SU-DHL-6 (cell line): ENCODE data around the gene SYNJ1.

Source experiments
- H2AFZ ChIP-seq: fragments of 200-600 bp; sonication (generic); 2 replicates; pipeline ENCODE4 v1.6.1; 2014; ENCODE audit warnings: low read depth, mild to moderate bottlenecking, moderate library complexity, mixed read lengths, antibody characterized with exemption, low read length; ENCODE audit not compliant: severe bottlenecking
- H3F3A ChIP-seq: fragments of 200-600 bp; shearing (Covaris generic); 2 replicates; pipeline ENCODE4 v1.6.0; 2016; ENCODE audit warnings: antibody characterized with exemption, mild to moderate bottlenecking; ENCODE audit not compliant: insufficient read depth
- H3K27ac ChIP-seq: fragments of 200-600 bp; sonication (generic); 2 replicates; pipeline ENCODE4 v1.5.1; 2016; ENCODE audit warnings: low read depth, mild to moderate bottlenecking, low read length, moderate library complexity, mixed read lengths
- H3K27me3 ChIP-seq: fragments of 200-600 bp; sonication (generic), shearing (Covaris generic); 2 replicates; pipeline ENCODE4 v1.6.0; 2014; ENCODE audit warnings: mild to moderate bottlenecking, low read length
- H3K36me3 ChIP-seq: fragments of 200-600 bp; sonication (generic); 2 replicates; pipeline ENCODE4 v1.6.1; 2014; ENCODE audit warnings: mild to moderate bottlenecking, low read length, mixed read lengths
- H3K4me2 ChIP-seq: fragments of 300-600, 200-600 bp; shearing (Covaris generic), sonication (generic); 2 replicates; pipeline ENCODE4 v1.6.0; 2014; ENCODE audit warnings: low read length, low read depth, mild to moderate bottlenecking; ENCODE audit not compliant: poor library complexity, severe bottlenecking
- H3K4me3 ChIP-seq: fragments of 200-600 bp; sonication (generic); 2 replicates; pipeline ENCODE4 v1.5.1; 2014; ENCODE audit warnings: antibody characterized with exemption, low read length, mild to moderate bottlenecking, mixed read lengths; ENCODE audit not compliant: insufficient read depth, poor library complexity, severe bottlenecking
- H3K79me2 ChIP-seq: fragments of 200-600 bp; sonication (generic); 2 replicates; pipeline ENCODE4 v1.6.1; 2014; ENCODE audit warnings: mild to moderate bottlenecking, low read length, moderate library complexity; ENCODE audit not compliant: insufficient read depth
- H3K9ac ChIP-seq: fragments of 200-600 bp; sonication (generic); 2 replicates; pipeline ENCODE4 v1.7.0; 2014; ENCODE audit warnings: mild to moderate bottlenecking, low read length
- H3K9me2 ChIP-seq: fragments of 200-600 bp; sonication (generic); replicated peaks from 2 replicates; pipeline ENCODE4 v1.6.1; 2014; ENCODE audit warnings: low read length; ENCODE audit not compliant: insufficient read depth
- H3K9me3 ChIP-seq: fragments of 200-600 bp; sonication (generic); 2 replicates; pipeline ENCODE4 v1.6.1; 2014; ENCODE audit warnings: low read length, mixed read lengths; ENCODE audit not compliant: insufficient read depth
- H4K20me1 ChIP-seq: fragments of 200-600 bp; sonication (generic); 2 replicates; pipeline ENCODE4 v1.6.1; 2014; ENCODE audit warnings: low read depth, mild to moderate bottlenecking, antibody characterized with exemption, low read length, moderate library complexity, mixed read lengths
- EZH2phosphoT487 ChIP-seq: fragments of 200-600 bp; sonication (generic), shearing (Covaris generic); conservative IDR thresholded peaks from 2 replicates; pipeline ENCODE4 v1.6.1; 2018; ENCODE audit warnings: mild to moderate bottlenecking, antibody characterized with exemption, low read length, moderate library complexity, mixed read lengths
- TF ChIP-seq, protein P1 (sequence below): fragments of 200-600 bp; sonication (generic); IDR thresholded peaks from one replicate; pipeline ENCODE4 v1.5.1; 2017; ENCODE audit warnings: antibody characterized with exemption, mild to moderate bottlenecking, low read length, moderate library complexity; ENCODE audit not compliant: insufficient read depth, poor library complexity, severe bottlenecking

Gene SYNJ1

DNA sequence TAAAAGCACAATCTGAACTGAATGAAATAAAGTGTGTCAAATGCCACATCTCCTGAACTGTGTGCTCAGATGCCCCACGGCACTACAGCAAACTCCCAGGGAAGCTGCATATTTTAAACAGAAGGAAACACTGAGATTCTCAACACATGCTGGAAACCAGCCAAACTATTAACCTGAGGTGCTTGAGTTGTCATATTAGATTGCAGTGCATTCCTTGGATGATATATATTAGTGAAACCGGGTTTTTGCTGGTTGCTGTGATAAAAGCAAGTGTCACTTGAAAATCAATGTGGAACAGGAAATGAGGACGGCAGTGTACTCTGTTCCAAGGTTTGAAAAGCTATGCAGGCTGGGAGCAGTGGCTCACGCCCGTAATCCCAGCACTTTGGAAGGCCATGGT lies 8.7 kb downstream of the SYNJ1 start:
- Histone ChIP-seq H3K9ac (no peak overlapping the region), H3K36me3 (no peaks in the 10 kb centered on the region), H3F3A (no peaks in the 10 kb centered on the region), H3K27ac (no peak overlapping the region), H3K27me3 (no peaks in the 10 kb centered on the region), H3K4me2 (no peak overlapping the region), H3K4me3 (no peak overlapping the region), H3K79me2 (no peaks in the 10 kb centered on the region), H3K9me3 (no peaks in the 10 kb centered on the region), H3K9me2 (no peaks in the 10 kb centered on the region), H2AFZ (no peak overlapping the region), H4K20me1 (peaks cover 9% of the 10 kb centered on the region; the same call in 1 of the 2 replicates)
- TF ChIP-seq, protein P1, sequence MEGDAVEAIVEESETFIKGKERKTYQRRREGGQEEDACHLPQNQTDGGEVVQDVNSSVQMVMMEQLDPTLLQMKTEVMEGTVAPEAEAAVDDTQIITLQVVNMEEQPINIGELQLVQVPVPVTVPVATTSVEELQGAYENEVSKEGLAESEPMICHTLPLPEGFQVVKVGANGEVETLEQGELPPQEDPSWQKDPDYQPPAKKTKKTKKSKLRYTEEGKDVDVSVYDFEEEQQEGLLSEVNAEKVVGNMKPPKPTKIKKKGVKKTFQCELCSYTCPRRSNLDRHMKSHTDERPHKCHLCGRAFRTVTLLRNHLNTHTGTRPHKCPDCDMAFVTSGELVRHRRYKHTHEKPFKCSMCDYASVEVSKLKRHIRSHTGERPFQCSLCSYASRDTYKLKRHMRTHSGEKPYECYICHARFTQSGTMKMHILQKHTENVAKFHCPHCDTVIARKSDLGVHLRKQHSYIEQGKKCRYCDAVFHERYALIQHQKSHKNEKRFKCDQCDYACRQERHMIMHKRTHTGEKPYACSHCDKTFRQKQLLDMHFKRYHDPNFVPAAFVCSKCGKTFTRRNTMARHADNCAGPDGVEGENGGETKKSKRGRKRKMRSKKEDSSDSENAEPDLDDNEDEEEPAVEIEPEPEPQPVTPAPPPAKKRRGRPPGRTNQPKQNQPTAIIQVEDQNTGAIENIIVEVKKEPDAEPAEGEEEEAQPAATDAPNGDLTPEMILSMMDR: no peak
- TF ChIP-seq EZH2phosphoT487: no peak

DNA sequence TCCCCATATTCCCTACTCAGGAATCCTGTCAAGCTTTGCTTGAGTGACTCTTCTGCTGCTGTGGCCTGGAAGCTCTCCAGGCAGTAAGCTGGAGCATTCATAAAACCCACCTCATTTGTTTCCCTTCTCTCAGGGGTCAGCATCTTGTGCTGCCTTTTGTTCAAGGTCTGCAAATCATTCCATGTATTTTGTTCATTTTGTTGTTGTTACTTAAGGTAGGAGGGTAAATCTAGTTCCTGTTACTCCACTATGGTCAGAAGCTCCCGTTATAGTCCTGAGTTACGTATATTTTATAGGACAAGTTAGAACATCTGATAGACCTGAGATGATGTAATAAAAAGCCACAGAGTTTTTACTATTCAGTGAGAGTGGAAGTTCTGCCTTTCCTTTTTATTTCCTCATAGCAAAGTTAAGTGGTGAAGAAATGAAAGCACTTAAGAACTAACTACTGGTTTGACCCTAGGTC lies 9.9 kb downstream of the SYNJ1 start:
- Histone ChIP-seq H3K27ac (no peak overlapping the region), H3K9ac (no peak overlapping the region), H3K9me2 (no peaks in the 10 kb centered on the region), H4K20me1 (peaks cover 11% of the 10 kb centered on the region), H3K4me3 (no peak overlapping the region), H2AFZ (no peak overlapping the region), H3K4me2 (no peak overlapping the region), H3K9me3 (no peaks in the 10 kb centered on the region), H3K36me3 (no peaks in the 10 kb centered on the region), H3K27me3 (no peaks in the 10 kb centered on the region), H3K79me2 (no peaks in the 10 kb centered on the region), H3F3A (no peaks in the 10 kb centered on the region)
- TF ChIP-seq EZH2phosphoT487: no peak
- TF ChIP-seq, protein P1: no peak

DNA sequence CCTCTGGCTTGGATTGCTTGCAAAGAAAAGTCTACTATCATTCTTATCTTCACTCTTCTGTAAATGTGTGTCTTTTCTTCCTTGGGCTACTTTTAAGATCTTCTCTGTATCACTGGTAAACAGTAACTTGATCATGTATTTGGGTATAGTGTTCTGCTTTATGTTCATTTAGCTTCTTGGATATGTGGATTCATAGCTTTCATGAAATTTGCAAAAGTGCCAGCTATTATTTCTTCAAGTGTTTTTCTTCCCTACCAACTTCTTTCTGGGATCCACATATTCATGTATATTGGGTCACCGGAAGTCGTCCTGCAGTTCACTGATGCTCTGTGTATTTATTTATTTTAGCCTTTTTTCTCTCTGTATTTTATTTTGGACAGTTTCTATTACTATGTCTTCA lies 11.3 kb downstream of the SYNJ1 start:
- TF ChIP-seq, protein P1: no peak
- TF ChIP-seq EZH2phosphoT487: no peak
- Histone ChIP-seq H3K27ac (no peak overlapping the region), H3K9me2 (no peaks in the 10 kb centered on the region), H3F3A (peaks cover 8% of the 10 kb centered on the region; the same call in 1 of the 2 replicates), H4K20me1 (peaks cover 25% of the 10 kb centered on the region), H3K27me3 (no peaks in the 10 kb centered on the region), H2AFZ (no peak overlapping the region), H3K4me3 (no peak overlapping the region), H3K4me2 (no peak overlapping the region), H3K9ac (no peak overlapping the region), H3K79me2 (no peaks in the 10 kb centered on the region), H3K36me3 (no peaks in the 10 kb centered on the region), H3K9me3 (no peaks in the 10 kb centered on the region)
